AG04450 (cell line): ENCODE data around the gene TNRC6C. TPM values are rescaled to one million over a fixed set of nuclear protein-coding genes. Genes with fewer than 3 reads are reported as not detected.

Source experiments
- CTCF ChIA-PET: fragments of 300-600, 350-600 bp; formaldehyde crosslinking; extraction: SDS; loops from one replicate; lab custom pipeline; 2022; ENCODE audit warnings: antibody characterized with exemption, inconsistent platforms; lab: Charles Lee
- POLR2A ChIA-PET: fragments of 350-600 bp; formaldehyde crosslinking; extraction: SDS; loops from one replicate; lab custom pipeline; 2021; ENCODE audit warnings: antibody characterized with exemption, inconsistent platforms; lab: Yijun Ruan, JAX
- DNase-seq: peaks from one replicate; pipeline ENCODE4 v3.0.0-alpha.2; 2011; ENCODE audit warnings: low read depth, low spot score
- H3K27ac ChIP-seq: one replicate; pipeline ENCODE4 v1.5.1; 2012; ENCODE audit warnings: low read depth, low read length, control low read depth
- H3K27me3 ChIP-seq: one replicate; pipeline ENCODE4 v1.6.0; 2012; ENCODE audit warnings: low read length; ENCODE audit not compliant: control insufficient read depth, insufficient read depth
- H3K4me3 ChIP-seq: 2 replicates; pipeline ENCODE4 v1.5.1; 2011; ENCODE audit warnings: mild to moderate bottlenecking, low read depth, low read length, control low read depth
- H3K9me3 ChIP-seq: 2 replicates; pipeline ENCODE4 v1.5.1; 2012; ENCODE audit warnings: low read length; ENCODE audit not compliant: control insufficient read depth, insufficient read depth
- polyA plus RNA-seq: library from polyadenylated mRNA; depleted of rRNA; stranded (reverse); fragments of >200 nt; gene quantifications from 2 replicates; pipeline ENCODE4 v1.2.3, GENCODE V29; 2011
- TF ChIP-seq, protein P1 (sequence below): IDR thresholded peaks from 2 replicates; pipeline ENCODE4 v1.5.1; 2011; ENCODE audit warnings: low read depth, low read length, control low read depth, inconsistent platforms

TNRC6C gene
- polyA plus RNA-seq, 1 experiment: 1.2 TPM

DNA sequence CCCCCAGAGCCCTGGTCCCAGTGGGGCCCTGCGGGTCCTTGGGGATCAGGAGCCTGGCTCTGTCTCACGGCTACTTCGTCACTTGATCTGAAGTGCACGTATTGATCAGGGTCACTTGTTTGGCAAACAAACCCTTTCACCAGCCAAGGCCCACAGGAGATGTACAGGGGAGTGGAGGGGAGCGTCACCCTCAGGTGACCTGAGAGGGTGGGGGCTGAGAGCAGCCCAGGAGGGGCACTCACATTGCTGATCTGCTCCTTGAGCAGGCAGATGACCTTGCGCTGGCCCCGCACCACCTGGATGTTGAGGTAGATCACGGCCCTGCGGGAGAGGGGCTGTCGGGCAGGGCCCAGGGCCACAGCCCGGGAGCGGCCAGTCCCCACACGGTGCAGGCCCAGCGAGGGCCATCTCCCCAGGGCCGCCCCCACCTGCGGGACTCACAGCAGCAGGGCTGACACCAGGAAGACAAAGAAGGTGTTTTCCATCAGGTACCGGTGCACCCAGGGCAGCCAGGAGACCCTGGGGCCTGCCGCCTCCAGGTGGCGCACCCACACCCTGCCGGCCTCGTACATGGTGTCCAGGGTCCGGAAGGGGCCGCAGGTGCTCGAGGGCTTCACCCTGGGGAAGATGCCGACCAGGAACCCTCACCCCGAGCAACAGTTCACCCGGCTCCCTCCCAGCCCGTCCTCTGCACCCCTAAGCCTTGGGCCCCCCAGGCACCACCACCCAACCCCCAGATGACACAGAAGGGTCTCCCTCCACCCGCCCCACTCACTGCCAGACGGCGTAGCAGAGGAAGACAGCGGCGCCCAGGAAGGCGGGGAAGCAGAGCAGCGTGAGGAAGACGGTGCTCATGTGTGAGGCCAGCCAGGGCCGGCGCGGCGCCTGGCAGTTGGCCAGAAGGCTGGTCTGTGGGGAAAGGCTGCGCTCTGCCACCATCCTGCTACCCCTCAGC is 158.8 kb downstream of the TNRC6C start:
- peaks cover 9% of the 10 kb centered on the region for H3K27me3 ChIP-seq
- H3K27ac ChIP-seq: no peak overlapping the region
- CTCF ChIA-PET: interaction anchor here (1.3 kb wide), 1 partner anchor 133 kb away, joined by 3 read pairs; no protein-coding TSS in a partner anchor
- no peaks in the 10 kb centered on the region; the same call in 1 of the 2 replicates for H3K9me3 ChIP-seq
- POLR2A ChIA-PET: no interaction called here
- TF ChIP-seq, protein P1, sequence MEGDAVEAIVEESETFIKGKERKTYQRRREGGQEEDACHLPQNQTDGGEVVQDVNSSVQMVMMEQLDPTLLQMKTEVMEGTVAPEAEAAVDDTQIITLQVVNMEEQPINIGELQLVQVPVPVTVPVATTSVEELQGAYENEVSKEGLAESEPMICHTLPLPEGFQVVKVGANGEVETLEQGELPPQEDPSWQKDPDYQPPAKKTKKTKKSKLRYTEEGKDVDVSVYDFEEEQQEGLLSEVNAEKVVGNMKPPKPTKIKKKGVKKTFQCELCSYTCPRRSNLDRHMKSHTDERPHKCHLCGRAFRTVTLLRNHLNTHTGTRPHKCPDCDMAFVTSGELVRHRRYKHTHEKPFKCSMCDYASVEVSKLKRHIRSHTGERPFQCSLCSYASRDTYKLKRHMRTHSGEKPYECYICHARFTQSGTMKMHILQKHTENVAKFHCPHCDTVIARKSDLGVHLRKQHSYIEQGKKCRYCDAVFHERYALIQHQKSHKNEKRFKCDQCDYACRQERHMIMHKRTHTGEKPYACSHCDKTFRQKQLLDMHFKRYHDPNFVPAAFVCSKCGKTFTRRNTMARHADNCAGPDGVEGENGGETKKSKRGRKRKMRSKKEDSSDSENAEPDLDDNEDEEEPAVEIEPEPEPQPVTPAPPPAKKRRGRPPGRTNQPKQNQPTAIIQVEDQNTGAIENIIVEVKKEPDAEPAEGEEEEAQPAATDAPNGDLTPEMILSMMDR: peak; percentile 38
- no peak overlapping the region for H3K4me3 ChIP-seq
- no peak for DNase-seq

DNA sequence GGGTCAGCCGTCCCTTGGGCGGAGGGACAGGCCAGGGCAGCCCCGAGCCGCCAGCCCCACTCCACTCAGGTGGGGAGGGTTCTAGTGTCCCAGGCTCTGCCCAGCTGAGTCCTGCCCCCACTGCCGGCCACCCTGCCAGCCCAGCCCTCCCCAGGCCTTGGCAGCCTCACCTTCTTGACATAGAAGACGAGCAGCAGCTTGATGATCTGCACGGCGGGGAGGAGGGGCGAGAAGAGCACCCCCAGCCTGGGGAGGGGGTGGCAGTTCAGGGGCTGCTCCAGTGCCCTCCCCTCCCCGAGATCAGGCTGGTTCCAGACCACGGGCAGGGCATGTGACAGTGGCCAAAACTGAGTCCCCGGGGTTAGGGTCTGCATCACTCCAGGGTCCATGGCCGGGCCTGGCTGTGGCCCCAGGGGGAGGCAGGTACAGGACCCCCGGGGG is 160.3 kb downstream of the TNRC6C start:
- CTCF ChIA-PET: interaction anchor here (1.3 kb wide), 1 partner anchor 131 kb away, joined by 3 read pairs; no protein-coding TSS in a partner anchor
- H3K9me3 ChIP-seq: no peaks in the 10 kb centered on the region; the same call in 1 of the 2 replicates
- TF ChIP-seq, protein P1: no peak
- POLR2A ChIA-PET: no interaction called here
- H3K4me3 ChIP-seq: no peak overlapping the region
- no peak overlapping the region for H3K27ac ChIP-seq
- DNase-seq: no peak
- H3K27me3 ChIP-seq: peaks cover 6% of the 10 kb centered on the region

DNA sequence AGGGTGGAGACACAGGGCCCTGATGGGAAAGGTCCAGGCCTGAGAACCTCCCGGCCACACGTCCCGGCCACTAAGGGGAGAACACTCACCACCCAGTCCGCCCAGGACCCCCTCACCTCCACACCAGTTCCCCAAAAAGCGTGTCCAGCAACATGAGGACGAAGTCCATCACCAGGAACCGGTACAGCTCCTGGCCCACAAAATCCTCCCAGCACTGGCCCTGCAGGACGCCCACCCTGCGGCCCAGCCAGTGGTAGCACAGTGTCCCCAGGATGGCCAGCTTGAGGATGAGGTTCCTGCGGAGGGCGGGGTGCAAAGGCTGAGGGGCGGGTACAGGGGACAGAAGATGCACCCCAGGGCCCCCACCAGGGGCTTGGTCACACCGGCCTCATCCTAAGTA is 162.0 kb downstream of the TNRC6C start:
- POLR2A ChIA-PET: no interaction called here
- H3K27me3 ChIP-seq: no peaks in the 10 kb centered on the region
- DNase-seq: no peak
- CTCF ChIA-PET: no interaction called here
- no peak overlapping the region for H3K4me3 ChIP-seq
- TF ChIP-seq, protein P1: no peak
- H3K27ac ChIP-seq: no peak overlapping the region
- no peaks in the 10 kb centered on the region; the same call in 1 of the 2 replicates for H3K9me3 ChIP-seq

DNA sequence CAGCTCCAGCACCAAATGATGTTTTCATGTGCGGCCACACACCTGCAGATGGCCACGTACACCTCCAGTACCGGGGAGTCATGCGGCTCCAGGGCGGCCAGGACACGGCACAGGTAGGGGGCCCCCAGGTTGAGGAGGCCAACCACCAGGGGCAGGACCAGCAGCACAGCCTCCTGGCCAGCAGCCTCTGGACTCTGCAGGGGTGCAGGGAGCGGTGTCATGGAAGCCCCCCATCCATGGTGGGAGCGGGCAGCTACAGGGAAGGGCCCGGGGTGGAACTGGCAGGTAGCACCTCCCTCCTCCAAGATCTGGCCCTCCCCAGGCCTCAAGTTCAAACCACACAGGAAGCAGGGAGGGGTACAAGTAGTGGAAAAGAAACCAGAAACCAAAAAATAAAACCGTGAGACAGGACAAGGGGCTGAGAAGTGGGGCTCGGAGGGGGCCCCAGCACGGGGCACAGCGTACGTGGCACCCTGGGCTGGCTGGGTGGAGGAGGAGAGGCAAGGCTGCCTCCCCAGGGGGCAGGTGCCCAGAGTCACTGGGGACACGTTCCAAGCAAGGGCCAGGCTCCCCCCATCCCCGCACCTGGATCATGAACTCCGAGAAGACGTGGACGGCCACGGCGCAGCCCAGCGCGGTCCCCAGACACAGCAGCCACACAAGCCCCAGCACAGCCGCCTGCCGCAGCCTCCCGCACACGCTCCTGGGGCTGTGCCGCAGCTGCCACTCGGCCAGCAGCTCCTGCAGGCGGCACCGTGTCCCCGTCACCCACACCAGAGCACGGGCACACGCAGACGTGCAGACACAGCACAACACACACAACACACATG is 162.7 kb downstream of the TNRC6C start:
- CTCF ChIA-PET: no interaction called here
- DNase-seq: no peak
- no peaks in the 10 kb centered on the region; the same call in 1 of the 2 replicates for H3K9me3 ChIP-seq
- peaks cover 3% of the 10 kb centered on the region for H3K27me3 ChIP-seq
- POLR2A ChIA-PET: no interaction called here
- TF ChIP-seq, protein P1: no peak
- no peak overlapping the region for H3K4me3 ChIP-seq
- no peak overlapping the region for H3K27ac ChIP-seq
